OCI-LY1 (cell line): Measurements from ENCODE around the gene POLRMT.

ENCODE experiments used
- H2AFZ ChIP-seq: fragments of 200-600 bp; sonication (generic), shearing (Covaris generic); 2 replicates; pipeline ENCODE4 v1.6.0; 2014; ENCODE audit warnings: antibody characterized with exemption, mild to moderate bottlenecking, low read length
- H3F3A ChIP-seq: fragments of 200-600 bp; sonication (generic), shearing (Covaris generic); 2 replicates; pipeline ENCODE4 v1.6.0; 2014; ENCODE audit warnings: mild to moderate bottlenecking, antibody characterized with exemption, low read length, moderate library complexity; ENCODE audit not compliant: insufficient read depth
- H3K27ac ChIP-seq: fragments of 200-600 bp; sonication (generic); 2 replicates; pipeline ENCODE4 v1.5.1; 2014; ENCODE audit warnings: low read length, mixed run types, mild to moderate bottlenecking, low read depth; ENCODE audit not compliant: poor library complexity, severe bottlenecking
- H3K27me3 ChIP-seq: fragments of 200-600 bp; sonication (generic); 2 replicates; pipeline ENCODE4 v1.6.0; 2014; ENCODE audit warnings: antibody characterized with exemption, mild to moderate bottlenecking, low read length, moderate library complexity; ENCODE audit not compliant: insufficient read depth
- H3K36me3 ChIP-seq: fragments of 200-600 bp; sonication (generic); 2 replicates; pipeline ENCODE4 v1.6.1; 2014; ENCODE audit warnings: mild to moderate bottlenecking, antibody characterized with exemption, low read length, moderate library complexity, mixed read lengths; ENCODE audit not compliant: insufficient read depth
- H3K4me1 ChIP-seq: fragments of 200-600 bp; sonication (generic); 2 replicates; pipeline ENCODE4 v1.5.1; 2014; ENCODE audit warnings: mild to moderate bottlenecking, low read length, moderate library complexity; ENCODE audit not compliant: insufficient read depth, severe bottlenecking
- H3K4me2 ChIP-seq: fragments of 200-600 bp; sonication (generic), shearing (Covaris generic); 2 replicates; pipeline ENCODE4 v1.6.1; 2014; ENCODE audit warnings: low read length
- H3K4me3 ChIP-seq: fragments of 200-600 bp; sonication (generic); 2 replicates; pipeline ENCODE4 v1.5.1; 2014; ENCODE audit warnings: low read length, low read depth, mild to moderate bottlenecking, mixed read lengths; ENCODE audit not compliant: poor library complexity, severe bottlenecking
- H3K79me2 ChIP-seq: fragments of 200-600 bp; shearing (Covaris generic); 2 replicates; pipeline ENCODE4 v1.6.1; 2016; ENCODE audit warnings: mixed run types, low read length, mixed read lengths; ENCODE audit not compliant: insufficient read depth
- H3K9ac ChIP-seq: fragments of 200-600 bp; sonication (generic), shearing (Covaris generic); 2 replicates; pipeline ENCODE4 v1.6.1; 2014; ENCODE audit warnings: mild to moderate bottlenecking, low read length, mixed read lengths
- H3K9me2 ChIP-seq: fragments of 200-600 bp; sonication (generic), shearing (Covaris generic); 2 replicates; pipeline ENCODE4 v1.6.1; 2014; ENCODE audit warnings: low read depth, mild to moderate bottlenecking, low read length, mixed read lengths
- H3K9me3 ChIP-seq: fragments of 200-600 bp; shearing (Covaris generic); 2 replicates; pipeline ENCODE4 v1.6.1; 2014; ENCODE audit warnings: low read length, mixed read lengths
- H4K20me1 ChIP-seq: fragments of 200-600 bp; sonication (generic), shearing (Covaris generic); 2 replicates; pipeline ENCODE4 v1.6.0; 2016; ENCODE audit warnings: mild to moderate bottlenecking, low read length; ENCODE audit not compliant: insufficient read depth
- EZH2 ChIP-seq: fragments of 200-600 bp; sonication (generic), shearing (Covaris generic); IDR thresholded peaks from 2 replicates; pipeline ENCODE4 v1.8.0; 2017; ENCODE audit warnings: borderline replicate concordance, mixed run types, mild to moderate bottlenecking, antibody characterized with exemption, low read length, moderate library complexity, mixed read lengths
- TF ChIP-seq, protein P1 (sequence below): fragments of 200-600 bp; sonication (generic), shearing (Covaris generic); IDR thresholded peaks from 2 replicates; pipeline ENCODE4 v1.5.1; 2017; ENCODE audit warnings: mild to moderate bottlenecking, antibody characterized with exemption, low read length, moderate library complexity, mixed read lengths

POLRMT gene

DNA sequence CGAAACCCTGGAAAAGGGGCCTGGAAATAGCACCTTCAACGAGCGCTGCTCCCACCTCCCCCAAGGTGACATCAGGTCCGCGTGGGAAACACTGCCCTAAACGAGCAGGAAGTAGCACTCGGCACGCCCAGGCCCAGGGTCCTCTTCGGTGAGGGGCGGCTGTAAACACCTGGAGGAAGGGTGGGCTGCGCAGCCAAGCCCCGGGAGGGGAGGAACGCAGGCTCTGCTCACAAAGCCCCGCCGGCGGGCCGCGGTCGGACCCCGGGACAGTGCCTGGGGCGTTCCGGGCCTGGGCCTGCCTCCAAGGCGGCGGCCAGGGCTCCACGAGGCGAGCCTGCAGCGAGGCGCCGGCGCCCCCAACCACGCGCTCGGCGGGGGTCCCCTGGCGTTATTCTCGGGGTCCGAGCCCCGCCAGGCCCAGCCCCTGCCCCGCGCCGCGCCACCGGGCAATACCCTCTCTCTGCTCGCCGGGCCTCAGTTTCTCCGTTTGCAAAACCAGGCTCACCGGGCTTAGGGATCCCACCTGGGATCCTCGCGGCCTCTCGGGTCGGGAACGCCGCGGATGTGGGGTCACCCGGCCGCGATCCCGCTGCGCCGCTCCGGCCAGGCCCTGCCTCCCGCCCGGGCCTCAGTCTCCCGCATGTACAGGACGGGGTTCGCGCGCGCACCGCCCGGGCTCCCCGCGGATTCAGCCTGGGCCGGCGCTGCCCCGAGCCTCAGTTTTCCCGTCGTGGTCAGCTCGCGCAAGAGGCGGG lies 29.0 kb upstream of the POLRMT start:
- Histone ChIP-seq H3K9me3 (no peaks in the 10 kb centered on the region), H3K27me3 (no peaks in the 10 kb centered on the region; the same call in 1 of the 2 replicates), H3K4me2 (peak overlapping the region; percentile 90), H4K20me1 (no peaks in the 10 kb centered on the region), H3K9ac (peak overlapping the region; percentile 95), H3K79me2 (peaks cover 54% of the 10 kb centered on the region), H3K27ac (peak overlapping the region; percentile 83), H3F3A (no peaks in the 10 kb centered on the region), H3K36me3 (peaks cover 9% of the 10 kb centered on the region; the same call in 1 of the 2 replicates), H3K4me3 (peak overlapping the region; percentile 98), H3K4me1 (peaks cover 59% of the 10 kb centered on the region), H2AFZ (no peak overlapping the region), H3K9me2 (no peaks in the 10 kb centered on the region)
- TF ChIP-seq, protein P1, sequence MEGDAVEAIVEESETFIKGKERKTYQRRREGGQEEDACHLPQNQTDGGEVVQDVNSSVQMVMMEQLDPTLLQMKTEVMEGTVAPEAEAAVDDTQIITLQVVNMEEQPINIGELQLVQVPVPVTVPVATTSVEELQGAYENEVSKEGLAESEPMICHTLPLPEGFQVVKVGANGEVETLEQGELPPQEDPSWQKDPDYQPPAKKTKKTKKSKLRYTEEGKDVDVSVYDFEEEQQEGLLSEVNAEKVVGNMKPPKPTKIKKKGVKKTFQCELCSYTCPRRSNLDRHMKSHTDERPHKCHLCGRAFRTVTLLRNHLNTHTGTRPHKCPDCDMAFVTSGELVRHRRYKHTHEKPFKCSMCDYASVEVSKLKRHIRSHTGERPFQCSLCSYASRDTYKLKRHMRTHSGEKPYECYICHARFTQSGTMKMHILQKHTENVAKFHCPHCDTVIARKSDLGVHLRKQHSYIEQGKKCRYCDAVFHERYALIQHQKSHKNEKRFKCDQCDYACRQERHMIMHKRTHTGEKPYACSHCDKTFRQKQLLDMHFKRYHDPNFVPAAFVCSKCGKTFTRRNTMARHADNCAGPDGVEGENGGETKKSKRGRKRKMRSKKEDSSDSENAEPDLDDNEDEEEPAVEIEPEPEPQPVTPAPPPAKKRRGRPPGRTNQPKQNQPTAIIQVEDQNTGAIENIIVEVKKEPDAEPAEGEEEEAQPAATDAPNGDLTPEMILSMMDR: no peak
- no peak for TF ChIP-seq EZH2

DNA sequence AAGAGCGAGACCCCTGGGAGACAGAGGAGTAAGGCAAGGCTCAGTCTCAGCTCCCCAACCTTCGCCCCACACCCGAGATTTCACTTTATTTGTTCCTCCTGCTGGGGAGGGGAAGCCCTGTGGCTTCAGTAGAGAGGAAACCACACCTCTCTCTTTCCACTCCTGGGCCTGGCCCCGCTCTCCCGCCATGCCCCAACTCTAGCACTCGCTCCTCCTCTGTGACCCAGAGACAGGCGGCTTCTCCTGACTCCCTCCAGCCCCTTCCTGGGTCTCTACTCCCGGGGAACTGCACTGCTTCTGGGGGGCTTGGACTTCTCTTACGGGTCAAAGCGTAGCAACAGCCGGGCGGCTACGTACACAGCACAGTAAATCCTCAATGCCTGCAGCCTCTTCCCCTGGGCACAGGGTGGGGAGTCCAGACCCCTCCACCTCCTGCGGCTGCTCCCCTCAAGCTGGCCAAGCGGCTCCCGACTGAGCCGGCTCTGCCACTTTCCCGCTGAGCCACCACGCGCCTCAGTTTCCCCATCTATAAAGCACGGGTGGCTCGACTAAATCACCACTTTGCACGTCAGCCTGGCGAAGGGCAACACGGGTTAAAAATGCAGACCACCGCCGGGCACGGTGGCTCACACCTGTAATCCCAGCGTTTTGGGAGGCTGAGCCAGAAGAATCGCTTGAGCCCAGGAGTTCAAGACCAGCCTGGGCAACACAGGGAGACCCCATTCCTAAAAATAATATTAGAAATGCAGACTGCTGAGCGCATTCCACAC lies 28.3 kb upstream of the POLRMT start:
- Histone ChIP-seq H2AFZ (no peak overlapping the region), H3K9me2 (no peaks in the 10 kb centered on the region), H3K79me2 (peaks cover 62% of the 10 kb centered on the region), H3K4me3 (peak overlapping the region; percentile 98), H3K4me1 (peaks cover 61% of the 10 kb centered on the region), H3K4me2 (peak overlapping the region; percentile 90), H3F3A (no peaks in the 10 kb centered on the region), H3K27ac (peak overlapping the region; percentile 83), H3K9ac (peak overlapping the region; percentile 95), H3K9me3 (no peaks in the 10 kb centered on the region), H3K36me3 (peaks cover 16% of the 10 kb centered on the region; the same call in 1 of the 2 replicates), H3K27me3 (no peaks in the 10 kb centered on the region), H4K20me1 (no peaks in the 10 kb centered on the region)
- TF ChIP-seq, protein P1: no peak
- no peak for TF ChIP-seq EZH2

DNA sequence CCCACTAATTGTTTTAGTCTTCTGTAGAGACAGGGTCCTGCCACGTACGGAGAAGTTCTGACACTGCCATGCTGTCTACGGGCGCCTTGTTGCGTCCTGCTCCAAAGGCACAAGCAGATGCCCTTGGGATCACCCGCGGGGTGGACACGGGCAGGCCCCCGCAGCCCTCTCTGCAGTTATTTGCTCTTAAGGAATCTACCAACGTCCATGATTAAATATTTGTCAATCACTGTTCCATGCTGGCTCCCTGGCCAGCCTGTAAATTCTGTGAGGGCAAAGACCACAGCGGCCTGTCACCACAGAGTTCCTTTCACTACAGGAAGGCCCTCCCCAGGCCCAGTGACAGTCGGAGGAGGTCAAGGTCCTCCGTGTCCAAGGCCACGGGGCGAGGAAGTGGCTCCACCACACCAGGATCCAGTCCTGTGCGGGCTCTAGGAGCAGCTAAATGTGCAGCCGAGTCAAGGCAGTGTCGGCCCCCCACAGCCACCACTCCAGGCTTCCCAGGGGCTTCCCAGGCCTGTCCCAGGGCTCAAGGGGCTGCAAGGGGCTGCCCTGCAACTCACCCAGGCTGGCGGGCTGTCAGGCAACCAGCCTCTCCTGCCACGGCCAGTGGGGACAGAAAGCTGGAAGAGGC lies 27.6 kb upstream of the POLRMT start:
- Histone ChIP-seq H3F3A (no peaks in the 10 kb centered on the region), H3K9me2 (no peaks in the 10 kb centered on the region), H3K27ac (peak overlapping the region; percentile 83), H3K4me1 (peaks cover 61% of the 10 kb centered on the region), H3K27me3 (no peaks in the 10 kb centered on the region), H3K9ac (peak overlapping the region; percentile 95), H4K20me1 (no peaks in the 10 kb centered on the region), H3K79me2 (peaks cover 69% of the 10 kb centered on the region), H3K36me3 (peaks cover 21% of the 10 kb centered on the region; the same call in 1 of the 2 replicates), H3K9me3 (no peaks in the 10 kb centered on the region), H2AFZ (no peak overlapping the region), H3K4me3 (peak overlapping the region; percentile 98), H3K4me2 (peak overlapping the region; percentile 90)
- TF ChIP-seq EZH2: no peak
- TF ChIP-seq, protein P1: no peak
